Nucleus accumbens (tissue), 56 donors: Measurements from ENCODE around the gene ABCD3.
"Not testable (repeated sequence)": the region's sequence is repeated elsewhere in the genome, so short reads cannot be mapped to it uniquely, and the experiment has no call there.

Experiments used
- DNase-seq, 56 donors: peaks; one replicate each; lab custom pipeline; 2025; lab: John Stamatoyannopoulos, UW

ABCD3 gene

GRCh38 chr1:94411237-94411636 lies 7.0 kb upstream of the ABCD3 start:
- DNase-seq, result no peak

GRCh38 chr1:94413311-94413710 lies 4.9 kb upstream of the ABCD3 start:
- no peak for DNase-seq

GRCh38 chr1:94416901-94417727 lies 1.1 kb upstream of the ABCD3 start:
- DNase-seq, result peak in 45 of 56 donors; percentile 7 to 81 (median 50)

- no peak for DNase-seq
These were observed 536 bp upstream of the ABCD3 start for GRCh38 chr1:94417728-94417977.

GRCh38 chr1:94418664-94419655 lies 771 bp downstream of the ABCD3 start:
- DNase-seq, result peak in 39 of 56 donors; percentile 4 to 75 (median 44)

- DNase-seq, result no peak
These were observed 4.1 kb downstream of the ABCD3 start for GRCh38 chr1:94422115-94422820.

- DNase-seq, result no peak
These were observed 7.8 kb downstream of the ABCD3 start for GRCh38 chr1:94425821-94426484.

GRCh38 chr1:94426485-94426870 lies 8.3 kb downstream of the ABCD3 start:
- DNase-seq, result not testable (repeated sequence)

- peak in 4 of 56 donors; percentile 2 to 7 (median 3) for DNase-seq
These were observed 10.3 kb downstream of the ABCD3 start for GRCh38 chr1:94428441-94428840.

- not testable (repeated sequence) for DNase-seq
These were observed 10.8 kb downstream of the ABCD3 start for GRCh38 chr1:94428927-94429528.

GRCh38 chr1:94430066-94430465 lies 11.9 kb downstream of the ABCD3 start:
- not testable (repeated sequence) for DNase-seq

GRCh38 chr1:94433866-94434265 lies 15.7 kb downstream of the ABCD3 start:
- DNase-seq, result no peak

GRCh38 chr1:94434365-94435045 lies 16.3 kb downstream of the ABCD3 start:
- no peak for DNase-seq

- no peak for DNase-seq
These were observed 20.6 kb downstream of the ABCD3 start for GRCh38 chr1:94438692-94439276.

GRCh38 chr1:94440088-94440487 lies 21.9 kb downstream of the ABCD3 start:
- no peak for DNase-seq

GRCh38 chr1:94443067-94443466 lies 24.9 kb downstream of the ABCD3 start:
- DNase-seq, result not testable (repeated sequence)

GRCh38 chr1:94444819-94445218 lies 26.6 kb downstream of the ABCD3 start:
- DNase-seq, result not testable (repeated sequence)

- DNase-seq, result not testable (repeated sequence)
These were observed 27.5 kb downstream of the ABCD3 start for GRCh38 chr1:94445733-94446132.

GRCh38 chr1:94446177-94446576 lies 28.0 kb downstream of the ABCD3 start:
- DNase-seq, result not testable (repeated sequence)
